Parathyroid adenoma (tissue), 2 donors: ENCODE results near the gene NOL9.

Source experiments
- H2AFZ ChIP-seq: fragments of 300-600 bp; sonication (generic); one replicate; pipeline ENCODE4 v1.7.0; 2017; ENCODE audit warnings: antibody characterized with exemption, mild to moderate bottlenecking
- H3K27ac ChIP-seq: fragments of 300-600 bp; sonication (generic); one replicate; pipeline ENCODE4 v1.7.0; 2017
- H3K27me3 ChIP-seq: fragments of 300-600 bp; sonication (generic); one replicate; pipeline ENCODE4 v1.7.0; 2017; ENCODE audit warnings: low read length; ENCODE audit not compliant: control insufficient read depth, insufficient read depth
- H3K36me3 ChIP-seq: fragments of 300-600 bp; sonication (generic); one replicate; pipeline ENCODE4 v1.7.0; 2017; ENCODE audit warnings: low read length; ENCODE audit not compliant: control insufficient read depth, insufficient read depth
- H3K4me1 ChIP-seq: fragments of 300-600 bp; sonication (generic); one replicate; pipeline ENCODE4 v1.7.0; 2017; ENCODE audit warnings: control low read depth
- H3K4me2 ChIP-seq: fragments of 300-600 bp; sonication (generic); one replicate; pipeline ENCODE4 v1.7.0; 2017; ENCODE audit warnings: low read length
- H3K4me3 ChIP-seq: fragments of 300-600 bp; sonication (generic); one replicate; pipeline ENCODE4 v1.7.0; 2017; ENCODE audit warnings: low read depth, low read length
- H3K79me2 ChIP-seq: fragments of 300-600 bp; sonication (generic); one replicate; pipeline ENCODE4 v1.7.0; 2017; ENCODE audit warnings: control low read depth
- H3K9ac ChIP-seq: fragments of 300-600 bp; sonication (generic); one replicate; pipeline ENCODE4 v1.7.0; 2017; ENCODE audit warnings: mild to moderate bottlenecking
- H3K9me3 ChIP-seq: fragments of 300-600 bp; sonication (generic); one replicate; pipeline ENCODE4 v1.7.0; 2017; ENCODE audit warnings: low read length; ENCODE audit not compliant: control insufficient read depth
- CTCF ChIP-seq: fragments of 300-600 bp; sonication (generic); IDR thresholded peaks from one replicate; pipeline ENCODE4 v1.7.0; 2017; ENCODE audit warnings: antibody characterized with exemption, mild to moderate bottlenecking
- donor health status: primary hyperparathyroidism.

The NOL9 gene

GRCh38 chr1:6578624-6579373, 24.5 kb upstream of the NOL9 start:
- no peak for TF ChIP-seq CTCF
- Histone ChIP-seq H3K4me3 (peak overlapping the region; percentile 85), H2AFZ (peak overlapping the region; percentile 97), H3K9me3 (no peaks in the 10 kb centered on the region), H3K4me1 (peaks cover 6% of the 10 kb centered on the region), H3K79me2 (peaks cover 4% of the 10 kb centered on the region), H3K4me2 (peak overlapping the region; percentile 87), H3K9ac (no peak overlapping the region), H3K27ac (peak overlapping the region; percentile 83), H3K27me3 (no peaks in the 10 kb centered on the region), H3K36me3 (no peaks in the 10 kb centered on the region)

GRCh38 chr1:6577831-6578525, 23.7 kb upstream of the NOL9 start:
- no peak overlapping the region for H2AFZ ChIP-seq
- no peak overlapping the region for H3K4me3 ChIP-seq
- no peak for TF ChIP-seq CTCF
- no peak overlapping the region for H3K27ac ChIP-seq
- no peaks in the 10 kb centered on the region for H3K9me3 ChIP-seq
- H3K36me3 ChIP-seq = no peaks in the 10 kb centered on the region
- no peak overlapping the region for H3K4me2 ChIP-seq
- no peaks in the 10 kb centered on the region for H3K27me3 ChIP-seq
- peaks cover 6% of the 10 kb centered on the region for H3K4me1 ChIP-seq
- H3K79me2 ChIP-seq = peaks cover 4% of the 10 kb centered on the region
- H3K9ac ChIP-seq = no peak overlapping the region

GRCh38 chr1:6574818-6575217, 20.5 kb upstream of the NOL9 start:
- Histone ChIP-seq H3K27ac (no peak overlapping the region), H3K9me3 (no peaks in the 10 kb centered on the region), H3K9ac (no peak overlapping the region), H3K27me3 (no peaks in the 10 kb centered on the region), H3K4me3 (no peak overlapping the region), H3K79me2 (peaks cover 4% of the 10 kb centered on the region), H3K36me3 (no peaks in the 10 kb centered on the region), H2AFZ (no peak overlapping the region), H3K4me2 (no peak overlapping the region), H3K4me1 (peaks cover 6% of the 10 kb centered on the region)
- TF ChIP-seq CTCF = no peak

GRCh38 chr1:6574025-6574620, 19.8 kb upstream of the NOL9 start:
- no peak overlapping the region for H3K4me3 ChIP-seq
- H3K27ac ChIP-seq = no peak overlapping the region
- peaks cover 2% of the 10 kb centered on the region for H3K4me1 ChIP-seq
- no peak overlapping the region for H3K9ac ChIP-seq
- H3K79me2 ChIP-seq = peaks cover under 1% of the 10 kb centered on the region
- H3K36me3 ChIP-seq = no peaks in the 10 kb centered on the region
- H2AFZ ChIP-seq = no peak overlapping the region
- TF ChIP-seq CTCF = no peak
- no peaks in the 10 kb centered on the region for H3K27me3 ChIP-seq
- H3K4me2 ChIP-seq = no peak overlapping the region
- H3K9me3 ChIP-seq = no peaks in the 10 kb centered on the region
